Adrenal gland (tissue), 12 donors: ENCODE measurements around the gene FKBP9. TPM values are rescaled to one million over a fixed set of nuclear protein-coding genes. Genes with fewer than 3 reads are reported as not detected.
"Not testable (repeated sequence)": the region's sequence is repeated elsewhere in the genome, so short reads cannot be mapped to it uniquely, and the experiment has no call there.

Experiments used
- DNase-seq, 7 donors: peaks; one replicate each; pipeline ENCODE4 v3.0.0-alpha.2; 2019 to 2020
- H3K27ac ChIP-seq, 5 donors: fragments of 200-600 bp; sonication (generic) in 4 of 5; 1 replicate in 3 of 5; 2 replicates in 2 of 5; pipeline versions ENCODE4 v1.5.1 to v1.8.0; 2016 to 2020; ENCODE audit warnings: mild to moderate bottlenecking in 1 of 5
- H3K27me3 ChIP-seq: fragments of 200-600 bp; 2 replicates; pipeline ENCODE4 v1.8.0; 2021
- H3K36me3 ChIP-seq, 2 donors: fragments of 200-600 bp; replicated peaks in 1 of 2; 1 replicate in 1 of 2; 2 replicates in 1 of 2; pipeline versions ENCODE4 v1.5.1 to v1.8.0; 2018 to 2022
- H3K4me1 ChIP-seq, 2 donors: fragments of 200-600 bp; replicated peaks in 1 of 2; 1 replicate in 1 of 2; 2 replicates in 1 of 2; pipeline versions ENCODE4 v1.5.1 to v1.8.0; 2018 to 2021
- H3K4me3 ChIP-seq, 4 donors: fragments of 200-600 bp; sonication (generic) in 3 of 4; one replicate each; pipeline ENCODE4 v1.5.1; 2016 to 2018
- H3K9me3 ChIP-seq, 3 donors: fragments of 200-600 bp; sonication (generic) in 1 of 3; replicated peaks in 1 of 3; 1 replicate in 2 of 3; 2 replicates in 1 of 3; pipeline versions ENCODE4 v1.5.1 to v1.8.0; 2016 to 2021
- POLR2A ChIP-seq, 2 donors: fragments of 450-650 bp; IDR thresholded peaks; one replicate each; pipeline ENCODE4 v1.6.1; 2017; ENCODE audit warnings: antibody characterized with exemption in 2 of 2, mild to moderate bottlenecking in 2 of 2, moderate library complexity in 1 of 2
- WGBS, 4 donors: extraction: QIAGEN DNeasy Blood & Tissue Kit in 2 of 4; methylation state at CpG; one replicate each; pipeline versions ENCODE4 v1.1.5 to v1.1.7; 2013 to 2017; 5-methylcytosine and 5-hydroxymethylcytosine counted together
- intact Hi-C, 2 donors: fragments of 100-400 bp; cut with DNase I; formaldehyde crosslinking; loops; one replicate each; pipeline versions ENCODE4 v1.14.1 to v1.15.0; 2022 to 2023
- polyA plus RNA-seq, 3 donors: library from polyadenylated mRNA; stranded (reverse); fragments of 200-250 nt in 2 of 3; fragments of 350-450 nt in 1 of 3; fragmentation: Illumina TruSeq in 1 of 3; extraction: RNeasy Lipid Tissue Mini Kit (QIAGEN cat#74804) in 1 of 3; gene quantifications; one replicate each; pipeline ENCODE4 v1.2.3, GENCODE V29; 2013 to 2014
- total RNA-seq, 9 donors: library from RNA; depleted of rRNA in 4 of 9; stranded (reverse); fragments of >200 nt in 4 of 9; fragments of 120-200 nt in 1 of 9; fragmentation: NEBNext Ultra II Directional in 1 of 9; extraction: Animal tissue kit (Norgen Biotek cat#: 25700) in 1 of 9; gene quantifications; one replicate each; pipeline versions ENCODE4 v1.1.0 to v1.2.4, GENCODE V29; 2013 to 2023
- TF ChIP-seq, protein P1 (sequence below), 6 experiments: fragments of 450-650 bp in 4 of 6; fragments of 200-600 bp in 2 of 6; sonication (generic) in 1 of 6; IDR thresholded peaks; 1 replicate in 5 of 6; 2 replicates in 1 of 6; pipeline versions ENCODE4 v1.5.1 to v1.8.0; 2016 to 2021; ENCODE audit warnings: antibody characterized with exemption in 6 of 6, mild to moderate bottlenecking in 2 of 6, moderate library complexity in 1 of 6
- donor health status: healthy with polysubstance abuse.
- donor health status: Bipolar disorder and iron deficiency.
- donor health status: DM: yes; HTN: yes; CAD: no.
- donor health status: DM: no; HTN: no; CAD: no.
- donor health status: DM: no; HTN: no; CAD: no.
- donor health status: DM: yes; HTN: yes; CAD: no.

FKBP9 gene
- total and polyA plus RNA-seq, 12 donors: 26.8 to 299 (median 144) TPM

DNA sequence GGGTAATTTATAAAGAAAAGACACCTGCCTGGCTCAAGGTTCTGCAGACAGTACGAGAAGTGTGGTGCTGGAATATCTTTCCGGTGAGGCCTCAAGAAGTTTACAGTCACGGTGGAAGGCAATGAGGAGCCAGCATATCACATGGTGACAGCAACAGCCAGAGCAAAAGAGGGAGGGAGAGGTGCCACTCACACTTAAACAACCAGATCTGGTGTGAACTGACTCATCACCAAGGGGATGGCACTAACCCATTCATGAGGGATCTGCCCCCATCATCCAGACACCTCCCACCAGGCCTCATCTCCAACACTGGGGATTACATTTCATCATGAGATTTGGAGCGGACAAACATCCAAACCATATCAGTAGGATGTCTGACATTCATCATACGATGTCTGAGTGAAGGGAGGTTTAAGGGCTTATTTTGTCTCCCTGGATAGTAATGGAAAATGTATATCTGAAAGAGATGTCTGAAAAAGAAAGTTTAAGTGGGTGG lies 42.2 kb upstream of the FKBP9 start:
- H3K4me3 ChIP-seq: no peak overlapping the region
- H3K27ac ChIP-seq: no peak overlapping the region
- no peak for DNase-seq
- no peaks in the 10 kb centered on the region for H3K9me3 ChIP-seq
- H3K4me1 ChIP-seq: no peaks in the 10 kb centered on the region
- 93 to 98% (median 95%) methylated on average over 5 of the region's 5 CpGs for WGBS, 4 donors
- intact Hi-C loops: no loop called here
- no peaks in the 10 kb centered on the region for H3K27me3 ChIP-seq
- TF ChIP-seq, protein P1, sequence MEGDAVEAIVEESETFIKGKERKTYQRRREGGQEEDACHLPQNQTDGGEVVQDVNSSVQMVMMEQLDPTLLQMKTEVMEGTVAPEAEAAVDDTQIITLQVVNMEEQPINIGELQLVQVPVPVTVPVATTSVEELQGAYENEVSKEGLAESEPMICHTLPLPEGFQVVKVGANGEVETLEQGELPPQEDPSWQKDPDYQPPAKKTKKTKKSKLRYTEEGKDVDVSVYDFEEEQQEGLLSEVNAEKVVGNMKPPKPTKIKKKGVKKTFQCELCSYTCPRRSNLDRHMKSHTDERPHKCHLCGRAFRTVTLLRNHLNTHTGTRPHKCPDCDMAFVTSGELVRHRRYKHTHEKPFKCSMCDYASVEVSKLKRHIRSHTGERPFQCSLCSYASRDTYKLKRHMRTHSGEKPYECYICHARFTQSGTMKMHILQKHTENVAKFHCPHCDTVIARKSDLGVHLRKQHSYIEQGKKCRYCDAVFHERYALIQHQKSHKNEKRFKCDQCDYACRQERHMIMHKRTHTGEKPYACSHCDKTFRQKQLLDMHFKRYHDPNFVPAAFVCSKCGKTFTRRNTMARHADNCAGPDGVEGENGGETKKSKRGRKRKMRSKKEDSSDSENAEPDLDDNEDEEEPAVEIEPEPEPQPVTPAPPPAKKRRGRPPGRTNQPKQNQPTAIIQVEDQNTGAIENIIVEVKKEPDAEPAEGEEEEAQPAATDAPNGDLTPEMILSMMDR (IDR thresholded peaks at IDR 0.05): no peak
- no peak for TF ChIP-seq POLR2A (IDR thresholded peaks at IDR 0.05)
- peaks cover 0 to 43% of the 10 kb centered on the region in 2 donors for H3K36me3 ChIP-seq

DNA sequence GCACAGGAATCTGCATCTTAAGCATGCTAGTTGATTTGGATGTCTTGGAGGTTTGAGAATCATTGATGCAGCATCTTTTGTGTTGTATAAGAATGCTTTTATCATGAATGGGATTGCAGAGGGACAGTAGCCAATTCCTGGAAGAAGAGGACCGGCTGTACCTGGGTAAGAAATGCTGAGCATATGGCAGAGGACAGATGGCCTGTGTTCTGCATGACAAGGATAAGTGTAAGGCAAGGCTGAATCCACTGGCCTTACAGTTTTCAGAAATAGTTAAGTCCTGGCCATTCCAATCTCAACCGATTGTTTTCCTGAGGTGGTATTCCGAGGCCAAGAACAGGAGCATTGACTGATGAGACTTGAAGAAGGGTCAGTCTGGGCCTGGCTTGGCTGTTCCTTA lies 41.2 kb upstream of the FKBP9 start:
- DNase-seq: no peak
- WGBS, 4 donors: 89 to 99% (median 93%) methylated on average over 3 of the region's 3 CpGs
- intact Hi-C loops: no loop called here
- TF ChIP-seq, protein P1 (IDR thresholded peaks at IDR 0.05): no peak
- TF ChIP-seq POLR2A (IDR thresholded peaks at IDR 0.05): no peak
- Histone ChIP-seq H3K27ac (no peak overlapping the region), H3K4me1 (no peaks in the 10 kb centered on the region), H3K9me3 (no peaks in the 10 kb centered on the region), H3K36me3 (peaks cover 0 to 52% of the 10 kb centered on the region in 2 donors), H3K4me3 (no peak overlapping the region), H3K27me3 (no peaks in the 10 kb centered on the region)

DNA sequence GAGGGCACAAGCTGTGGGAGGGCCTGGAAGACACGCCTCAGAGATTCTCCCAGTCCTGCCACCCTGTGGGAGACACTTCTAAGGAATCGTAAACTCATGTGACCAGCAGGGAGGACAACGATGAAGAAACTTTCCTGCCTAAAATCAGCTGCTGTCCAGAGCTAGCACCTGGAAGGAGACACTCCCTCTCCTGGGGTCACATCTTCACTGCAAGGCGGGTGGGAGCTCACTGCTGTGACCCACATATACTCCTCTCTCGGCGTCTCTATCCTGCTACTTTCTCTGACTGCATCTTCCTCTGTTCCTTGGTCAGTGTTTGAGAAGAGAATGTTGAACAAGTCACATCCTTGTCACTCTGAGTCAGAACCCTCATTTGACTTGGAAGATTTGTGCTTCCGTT lies 40.2 kb upstream of the FKBP9 start:
- DNase-seq, intact Hi-C loops, H3K9me3 ChIP-seq, H3K4me3 ChIP-seq, H3K27ac ChIP-seq, H3K27me3 ChIP-seq, H3K4me1 ChIP-seq: not testable (repeated sequence)
- peaks cover 0 to 56% of the 10 kb centered on the region in 2 donors for H3K36me3 ChIP-seq
- 86 to 95% (median 91%) methylated on average over 2 to 6 of the region's 7 CpGs for WGBS, 4 donors

DNA sequence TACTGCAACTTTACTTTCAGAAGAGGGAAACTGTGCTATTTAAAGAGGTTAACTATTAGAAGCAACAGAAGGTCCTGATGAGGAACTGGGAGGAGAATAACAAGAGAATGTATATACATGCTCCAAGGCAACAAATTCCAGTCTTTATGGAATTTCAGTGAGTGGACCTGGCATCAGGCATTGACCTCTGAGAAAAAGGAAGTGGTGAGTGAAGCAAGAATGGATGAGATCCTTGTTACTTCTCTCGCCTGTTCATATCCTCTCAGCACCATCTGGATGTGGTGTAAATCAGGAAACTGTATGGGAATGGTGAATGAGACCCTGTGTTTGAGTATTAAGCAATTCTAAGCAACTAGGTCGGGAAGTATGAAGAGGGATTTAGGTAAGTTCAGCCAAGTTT lies 35.3 kb upstream of the FKBP9 start:
- TF ChIP-seq, protein P1 (IDR thresholded peaks at IDR 0.05): no peak
- TF ChIP-seq POLR2A (IDR thresholded peaks at IDR 0.05): no peak
- 76 to 86% (median 81%) methylated on average over 2 of the region's 2 CpGs for WGBS, 4 donors
- no peaks in the 10 kb centered on the region for H3K9me3 ChIP-seq
- no peaks in the 10 kb centered on the region for H3K27me3 ChIP-seq
- intact Hi-C loops: no loop called here
- H3K27ac ChIP-seq: no peak overlapping the region
- DNase-seq: no peak
- H3K4me1 ChIP-seq: no peaks in the 10 kb centered on the region
- no peak overlapping the region for H3K4me3 ChIP-seq
- H3K36me3 ChIP-seq: peaks cover 0 to 47% of the 10 kb centered on the region in 2 donors

DNA sequence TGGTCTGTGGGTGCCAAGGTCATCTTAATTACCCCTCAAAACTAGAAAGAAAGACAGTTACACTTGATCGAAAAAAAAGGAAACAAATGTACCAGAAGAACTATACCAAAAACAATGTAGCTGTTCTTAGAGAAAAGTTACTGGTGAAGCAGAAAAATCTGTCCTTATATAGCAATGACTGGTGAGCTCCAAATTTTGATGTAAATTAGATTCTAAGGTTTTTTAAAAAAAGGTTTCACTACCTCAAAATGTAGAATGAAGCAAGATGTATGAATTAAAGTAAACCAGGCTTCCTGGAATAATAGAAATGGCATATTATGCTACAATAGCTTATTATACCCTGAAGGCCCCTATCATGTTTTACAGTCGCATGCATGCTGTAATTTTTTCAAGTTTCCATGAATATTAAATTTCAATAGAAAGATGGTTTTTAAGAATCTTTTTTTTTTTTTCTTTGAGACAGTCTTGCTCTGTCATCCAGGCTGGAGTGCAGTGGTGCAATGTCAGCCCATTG lies 28.4 kb upstream of the FKBP9 start:
- Histone ChIP-seq H3K36me3 (peaks cover 0 to 41% of the 10 kb centered on the region in 2 donors), H3K9me3 (no peaks in the 10 kb centered on the region), H3K4me3 (no peak overlapping the region), H3K4me1 (peaks cover 0 to 6% of the 10 kb centered on the region in 2 donors), H3K27ac (no peak overlapping the region), H3K27me3 (no peaks in the 10 kb centered on the region)
- 88 to 97% (median 91%) methylated on average over 2 of the region's 2 CpGs for WGBS, 4 donors
- DNase-seq: no peak
- intact Hi-C loops: no loop called here
- TF ChIP-seq, protein P1 (IDR thresholded peaks at IDR 0.05): no peak
- TF ChIP-seq POLR2A (IDR thresholded peaks at IDR 0.05): no peak
